HT1080 (cell line): ENCODE results near the gene DIP2A. TPM values are rescaled to one million over a fixed set of nuclear protein-coding genes. Genes with fewer than 3 reads are reported as not detected.
A peak's percentile ranks its signal among the peaks of the same experiment; 100 is the strongest.

ENCODE experiments used
- DNase-seq: peaks from one replicate; pipeline ENCODE4 v3.0.0-alpha.2; 2015; ENCODE audit warnings: low read depth
- total RNA-seq: library from RNA; depleted of rRNA; stranded (reverse); fragments of >200 nt; shearing (Covaris generic); gene quantifications from 2 replicates; pipeline ENCODE4 v1.2.3, GENCODE V29; 2014

Gene DIP2A
- total RNA-seq, 1 experiment from 2014 or later = 17.7 TPM

- DNase-seq = no peak
These were observed 135.6 kb downstream of the DIP2A start for GRCh38 chr21:46594276-46594675.

- no peak for DNase-seq
These were observed 137.5 kb downstream of the DIP2A start for GRCh38 chr21:46596201-46596600.

- no peak for DNase-seq
These were observed 138.3 kb downstream of the DIP2A start for GRCh38 chr21:46597031-46597430.

- DNase-seq = no peak
These were observed 139.2 kb downstream of the DIP2A start for GRCh38 chr21:46597896-46598343.

- peak; percentile 46 for DNase-seq
These were observed 140.2 kb downstream of the DIP2A start for GRCh38 chr21:46598581-46599572.

- no peak for DNase-seq
These were observed 141.6 kb downstream of the DIP2A start for GRCh38 chr21:46600305-46600704.

- no peak for DNase-seq
These were observed 142.3 kb downstream of the DIP2A start for GRCh38 chr21:46600978-46601377.

- DNase-seq = no peak
These were observed 144.5 kb downstream of the DIP2A start for GRCh38 chr21:46603228-46603627.

- no peak for DNase-seq
These were observed 145.8 kb downstream of the DIP2A start for GRCh38 chr21:46604329-46604974.

- DNase-seq = no peak
These were observed 146.5 kb downstream of the DIP2A start, which contains the start of gene S100B for GRCh38 chr21:46604975-46605766. S100B (minus strand) TSS chr21:46605082; CDS start chr21:46602415, 2,667 bp downstream.

- DNase-seq = no peak
These were observed 147.2 kb downstream of the DIP2A start for GRCh38 chr21:46605767-46606426.

- no peak for DNase-seq
These were observed 147.7 kb downstream of the DIP2A start for GRCh38 chr21:46606427-46606813.

GRCh38 chr21:46607636-46608035 is 148.9 kb downstream of the DIP2A start:
- no peak for DNase-seq

GRCh38 chr21:46608672-46609111 is 150.0 kb downstream of the DIP2A start:
- DNase-seq = no peak

- DNase-seq = no peak
These were observed 151.5 kb downstream of the DIP2A start for GRCh38 chr21:46610018-46610701.

- peak; percentile 37 for DNase-seq
These were observed 154.7 kb downstream of the DIP2A start for GRCh38 chr21:46613391-46613790.

GRCh38 chr21:46616050-46616449 is 157.4 kb downstream of the DIP2A start:
- no peak for DNase-seq

- DNase-seq = no peak
These were observed 158.0 kb downstream of the DIP2A start for GRCh38 chr21:46616656-46617055.

- peak; percentile 48 for DNase-seq
These were observed 158.8 kb downstream of the DIP2A start for GRCh38 chr21:46617267-46618051.
